ENCODE measurements around the gene CA4.
"Not testable (repeated sequence)": the region's sequence is repeated elsewhere in the genome, so short reads cannot be mapped to it uniquely, and the experiment has no call there.

- TF ChIP-seq CTCF, POLR2AphosphoS5, POLR2A (IDR thresholded peaks at IDR 0.05): not testable (repeated sequence)
Observed at GRCh38 chr17:60208302-60208701, 58.5 kb downstream of the CA4 start.

Data from prostate gland (tissue), 2 donors.